Caco-2 (cell line): ENCODE measurements around the gene KANSL3. TPM values are rescaled to one million over a fixed set of nuclear protein-coding genes. Genes with fewer than 3 reads are reported as not detected.

Experiments used
- Bru-seq: library from RNA; stranded (reverse); fragments of 400-500 nt; gene quantifications from one replicate; lab custom pipeline; 2021; lab: Mats Ljungman, UMichigan
- BruChase-seq, 2 experiments: library from RNA; stranded (reverse); fragments of 400-500 nt; gene quantifications; one replicate each; lab custom pipeline; 2021; lab: Mats Ljungman, UMichigan
- BruUV-seq: library from RNA; stranded (reverse); fragments of 400-500 nt; replicated peaks from 2 replicates; lab custom pipeline; 2021; lab: Mats Ljungman, UMichigan
- CTCF ChIA-PET: fragments of 300-600 bp; sonication (Branson Sonifier 250); formaldehyde crosslinking; loops from one replicate; lab custom pipeline; 2022; ENCODE audit warnings: antibody characterized with exemption; lab: Charles Lee
- POLR2A ChIA-PET: fragments of 300-600 bp; sonication (Branson Sonifier 250); formaldehyde crosslinking; loops from one replicate; lab custom pipeline; 2022; ENCODE audit warnings: antibody characterized with exemption; lab: Charles Lee
- DNase-seq, 2 experiments: peaks; one replicate each; pipeline versions ENCODE4 v3.0.0 to v3.0.0-alpha.2; 2020 to 2022
- H3K27me3 ChIP-seq: replicated peaks from 2 replicates; pipeline ENCODE4 v1.6.0; 2011; ENCODE audit warnings: low read length; ENCODE audit not compliant: control insufficient read depth, insufficient read depth
- H3K36me3 ChIP-seq: 2 replicates; pipeline ENCODE4 v1.5.1; 2011; ENCODE audit warnings: low read length; ENCODE audit not compliant: control insufficient read depth, insufficient read depth
- H3K4me1 ChIP-seq: fragments of 250-450 bp; sonication (Bioruptor Pico); 2 replicates; pipeline ENCODE4 v1.5.1; 2020; ENCODE audit warnings: mild to moderate bottlenecking
- H3K4me3 ChIP-seq: 2 replicates; pipeline ENCODE4 v1.5.1; 2011; ENCODE audit warnings: low read depth, mild to moderate bottlenecking, control low read depth, low read length
- H3K9me3 ChIP-seq: fragments of 250-450 bp; sonication (Bioruptor Pico); 2 replicates; pipeline ENCODE4 v1.5.1; 2020; ENCODE audit warnings: mild to moderate bottlenecking, moderate library complexity
- H3K27ac Mint-ChIP-seq: one replicate; pipeline ENCODE4 v1.8.0; 2022; ENCODE audit warnings: mixed read lengths; ENCODE audit not compliant: unreplicated experiment
- H3K27me3 Mint-ChIP-seq: one replicate; pipeline ENCODE4 v1.8.0; 2022; ENCODE audit warnings: mixed read lengths; ENCODE audit not compliant: insufficient read depth, unreplicated experiment
- H3K36me3 Mint-ChIP-seq: one replicate; pipeline ENCODE4 v1.8.0; 2022; ENCODE audit warnings: mild to moderate bottlenecking, mixed read lengths; ENCODE audit not compliant: insufficient read depth, unreplicated experiment
- H3K4me1 Mint-ChIP-seq: one replicate; pipeline ENCODE4 v1.8.0; 2022; ENCODE audit warnings: low read depth, mixed read lengths; ENCODE audit not compliant: unreplicated experiment
- H3K4me3 Mint-ChIP-seq: one replicate; pipeline ENCODE4 v1.8.0; 2022; ENCODE audit warnings: mild to moderate bottlenecking, moderate library complexity, mixed read lengths; ENCODE audit not compliant: unreplicated experiment
- H3K9me3 Mint-ChIP-seq: one replicate; pipeline ENCODE4 v1.8.0; 2022; ENCODE audit warnings: mixed read lengths; ENCODE audit not compliant: unreplicated experiment
- CTCF ChIP-seq, 2 experiments: fragments of 200-600 bp in 1 of 2; IDR thresholded peaks; 1 replicate in 1 of 2; 2 replicates in 1 of 2; pipeline versions ENCODE4 v1.5.1 to v1.8.0; 2011 to 2022; ENCODE audit warnings: antibody characterized with exemption in 1 of 2, control low read depth in 1 of 2, inconsistent platforms in 1 of 2, low read depth in 1 of 2, low read length in 1 of 2, mild to moderate bottlenecking in 1 of 2, moderate library complexity in 1 of 2; ENCODE audit not compliant: insufficient read depth in 1 of 2, severe bottlenecking in 1 of 2, unreplicated experiment in 1 of 2
- intact Hi-C: fragments of 100-400 bp; cut with micrococcal nuclease; formaldehyde crosslinking; loops from one replicate; pipeline ENCODE4 v1.10.0; 2022; ENCODE audit not compliant: unreplicated experiment
- long read RNA-seq: library from polyadenylated mRNA; stranded (forward); transcript quantifications from one replicate; pipeline ENCODE4 v2.0.0, GENCODE V29; 2022
- total RNA-seq: library from RNA; stranded (reverse); gene quantifications from 2 replicates; pipeline ENCODE4 v1.2.3, GENCODE V29; 2022

Gene KANSL3
- total RNA-seq (47.4 and 48.6 TPM in 2 replicates), Bru-seq, nascent RNA (percentile 86 among the genes with signal in this experiment), BruChase-seq, experiment 1, labeled RNA remaining after a 2-hour chase (percentile 91 among the genes with signal in this experiment), BruChase-seq, experiment 2, labeled RNA remaining after a 6-hour chase (percentile 88 among the genes with signal in this experiment)
- long read RNA-seq, full-length matches to known transcripts, result 4 of 15 reads
- long read RNA-seq, partial matches to known transcripts, result 5 of 15 reads
- long read RNA-seq, other reads (novel, unspliced or antisense), result 6 of 15 reads

- peak within 1 kb of the TSS; percentile 81 for H3K4me3 Mint-ChIP-seq
- intact Hi-C loops, result loop anchor here (1.0 to 5.0 kb wide), 2 partner anchors 122 to 179 kb away; partner anchors contain the start of genes CNNM3 and CNNM4
- peaks cover 30% of the 10 kb centered on the region for H3K36me3 Mint-ChIP-seq
- DNase-seq, result peak; percentile 88 to 96
- POLR2A ChIA-PET, result interaction anchor here (1.5 kb wide), 1 partner anchor 10 kb away, joined by 5 read pairs; no protein-coding TSS in a partner anchor
- H3K27ac Mint-ChIP-seq, result peak within 1 kb of the TSS; percentile 94
- TSS peak; percentile 76 for BruUV-seq
- Histone ChIP-seq H3K9me3 (no peaks in the 10 kb centered on the region), H3K4me3 (peak within 1 kb of the TSS; percentile 69), H3K4me1 (no peaks in the 10 kb centered on the region), H3K36me3 (no peaks in the 10 kb centered on the region), H3K27me3 (no peaks in the 10 kb centered on the region)
- H3K27me3 Mint-ChIP-seq, result no peaks in the 10 kb centered on the region
- no peaks in the 10 kb centered on the region for H3K9me3 Mint-ChIP-seq
- CTCF ChIA-PET, result interaction anchor here (1.2 kb wide), 1 partner anchor 34 kb away, joined by 3 read pairs; no protein-coding TSS in a partner anchor
- peaks cover 12% of the 10 kb centered on the region for H3K4me1 Mint-ChIP-seq
- no peak for TF ChIP-seq CTCF (IDR thresholded peaks at IDR 0.05; ENCODE audit: insufficient read depth in 1 of 2, low read depth in 1 of 2, low read length in 1 of 2, severe bottlenecking in 1 of 2, unreplicated experiment in 1 of 2)
Measured at GRCh38 chr2:96638144-96639121, at the start of gene KANSL3. TSS of gene KANSL3 (minus strand) at chr2:96638312. CDS start at chr2:96637135, 1,177 bp downstream.

- TF ChIP-seq CTCF (IDR thresholded peaks at IDR 0.05; ENCODE audit: insufficient read depth in 1 of 2, low read depth in 1 of 2, low read length in 1 of 2, severe bottlenecking in 1 of 2, unreplicated experiment in 1 of 2), result no peak
- H3K36me3 ChIP-seq, result no peaks in the 10 kb centered on the region
- no peak overlapping the region for H3K27ac Mint-ChIP-seq
- no TSS peak for BruUV-seq
- peaks cover 10% of the 10 kb centered on the region for H3K4me1 ChIP-seq
- H3K9me3 ChIP-seq, result no peaks in the 10 kb centered on the region
- H3K4me3 Mint-ChIP-seq, result no peak overlapping the region
- no peak for DNase-seq
- H3K9me3 Mint-ChIP-seq, result no peaks in the 10 kb centered on the region
- H3K4me3 ChIP-seq, result no peak overlapping the region
- H3K27me3 Mint-ChIP-seq, result no peaks in the 10 kb centered on the region
- peaks cover 6% of the 10 kb centered on the region for H3K4me1 Mint-ChIP-seq
- ChIA-PET CTCF (no interaction called here), POLR2A (no interaction called here)
- intact Hi-C loops, result no loop called here
- H3K27me3 ChIP-seq, result no peaks in the 10 kb centered on the region
- H3K36me3 Mint-ChIP-seq, result peaks cover 5% of the 10 kb centered on the region
Measured at GRCh38 chr2:96687266-96687665, 49.2 kb upstream of the KANSL3 start.
